AG10803 (cell line): ENCODE data around the gene SLX4IP.
A peak's percentile ranks its signal among the peaks of the same experiment; 100 is the strongest.

ENCODE experiments used
- DNase-seq: peaks from one replicate; pipeline ENCODE4 v3.0.0; 2010; ENCODE audit warnings: low read depth
- H3K4me3 ChIP-seq: 2 replicates; pipeline ENCODE4 v1.5.1; 2011; ENCODE audit warnings: mild to moderate bottlenecking, low read length, control low read depth
- TF ChIP-seq, protein P1 (sequence below): conservative IDR thresholded peaks from 2 replicates; pipeline ENCODE4 v1.5.1; 2011; ENCODE audit warnings: mild to moderate bottlenecking, low read length, control low read depth, inconsistent platforms

SLX4IP gene

DNA sequence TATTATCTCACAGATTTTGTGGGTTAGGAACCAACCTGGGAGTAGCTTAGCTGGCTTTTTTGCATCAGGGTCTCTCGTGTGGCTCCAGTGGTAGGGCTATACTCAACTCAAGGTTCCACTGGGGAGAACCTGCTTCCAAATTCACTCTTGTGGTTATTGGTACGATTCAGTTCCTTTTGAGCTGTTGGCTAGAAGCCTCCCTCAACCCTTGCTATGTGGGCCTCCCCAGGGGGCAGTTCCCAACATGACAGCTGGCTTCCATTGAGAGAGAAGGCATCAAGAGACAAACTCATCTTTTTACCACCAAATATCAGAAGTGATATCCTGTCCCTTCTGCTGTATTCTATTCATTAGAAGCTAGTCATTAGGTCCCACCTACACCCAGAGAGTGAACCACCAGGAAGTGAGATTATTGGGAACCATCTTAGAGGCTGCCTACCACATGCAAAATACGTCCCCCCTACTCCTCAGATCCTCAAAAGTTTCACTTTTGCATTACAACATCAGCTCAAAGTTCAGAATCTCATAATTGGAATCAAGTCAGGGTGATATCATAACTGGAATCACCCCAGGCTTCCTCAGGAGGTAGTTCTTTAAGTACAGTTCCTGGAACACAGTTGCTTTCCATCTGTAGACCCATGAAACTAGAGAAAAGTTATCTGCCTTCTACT lies 32.0 kb upstream of the SLX4IP start:
- DNase-seq = no peak
- no peak overlapping the region for H3K4me3 ChIP-seq
- TF ChIP-seq, protein P1, sequence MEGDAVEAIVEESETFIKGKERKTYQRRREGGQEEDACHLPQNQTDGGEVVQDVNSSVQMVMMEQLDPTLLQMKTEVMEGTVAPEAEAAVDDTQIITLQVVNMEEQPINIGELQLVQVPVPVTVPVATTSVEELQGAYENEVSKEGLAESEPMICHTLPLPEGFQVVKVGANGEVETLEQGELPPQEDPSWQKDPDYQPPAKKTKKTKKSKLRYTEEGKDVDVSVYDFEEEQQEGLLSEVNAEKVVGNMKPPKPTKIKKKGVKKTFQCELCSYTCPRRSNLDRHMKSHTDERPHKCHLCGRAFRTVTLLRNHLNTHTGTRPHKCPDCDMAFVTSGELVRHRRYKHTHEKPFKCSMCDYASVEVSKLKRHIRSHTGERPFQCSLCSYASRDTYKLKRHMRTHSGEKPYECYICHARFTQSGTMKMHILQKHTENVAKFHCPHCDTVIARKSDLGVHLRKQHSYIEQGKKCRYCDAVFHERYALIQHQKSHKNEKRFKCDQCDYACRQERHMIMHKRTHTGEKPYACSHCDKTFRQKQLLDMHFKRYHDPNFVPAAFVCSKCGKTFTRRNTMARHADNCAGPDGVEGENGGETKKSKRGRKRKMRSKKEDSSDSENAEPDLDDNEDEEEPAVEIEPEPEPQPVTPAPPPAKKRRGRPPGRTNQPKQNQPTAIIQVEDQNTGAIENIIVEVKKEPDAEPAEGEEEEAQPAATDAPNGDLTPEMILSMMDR = no peak

- TF ChIP-seq, protein P1 = no peak
- H3K4me3 ChIP-seq = no peak overlapping the region
- DNase-seq = no peak
These were observed 31.0 kb upstream of the SLX4IP start for GRCh38 chr20:10404023-10404628.

DNA sequence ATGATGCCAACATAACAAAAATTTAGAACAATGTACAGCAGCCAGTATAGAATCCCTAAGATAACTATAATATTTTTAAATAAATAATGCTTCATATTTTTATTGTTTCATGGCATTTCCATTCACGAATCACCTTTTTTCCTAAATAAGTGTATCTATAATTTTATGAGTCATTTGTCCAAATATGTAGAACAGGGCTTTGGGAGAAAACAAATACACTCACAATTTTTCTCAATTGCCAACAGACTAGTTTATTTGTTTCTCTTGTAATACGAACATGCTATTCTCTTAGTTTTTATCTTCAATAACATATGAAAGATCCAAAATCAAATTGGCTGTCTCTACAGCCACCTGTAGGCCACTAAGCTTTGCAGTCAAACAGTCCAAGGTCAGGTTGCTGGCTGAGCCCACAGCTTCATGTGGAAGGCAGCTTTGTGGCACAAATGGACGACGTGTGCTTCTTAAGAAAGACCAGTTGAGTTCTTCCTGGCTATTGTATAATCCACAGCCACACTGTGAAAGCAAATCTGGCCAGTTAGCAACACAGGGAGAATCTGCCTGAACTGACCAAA lies 30.1 kb upstream of the SLX4IP start:
- TF ChIP-seq, protein P1 = no peak
- no peak for DNase-seq
- H3K4me3 ChIP-seq = no peak overlapping the region

DNA sequence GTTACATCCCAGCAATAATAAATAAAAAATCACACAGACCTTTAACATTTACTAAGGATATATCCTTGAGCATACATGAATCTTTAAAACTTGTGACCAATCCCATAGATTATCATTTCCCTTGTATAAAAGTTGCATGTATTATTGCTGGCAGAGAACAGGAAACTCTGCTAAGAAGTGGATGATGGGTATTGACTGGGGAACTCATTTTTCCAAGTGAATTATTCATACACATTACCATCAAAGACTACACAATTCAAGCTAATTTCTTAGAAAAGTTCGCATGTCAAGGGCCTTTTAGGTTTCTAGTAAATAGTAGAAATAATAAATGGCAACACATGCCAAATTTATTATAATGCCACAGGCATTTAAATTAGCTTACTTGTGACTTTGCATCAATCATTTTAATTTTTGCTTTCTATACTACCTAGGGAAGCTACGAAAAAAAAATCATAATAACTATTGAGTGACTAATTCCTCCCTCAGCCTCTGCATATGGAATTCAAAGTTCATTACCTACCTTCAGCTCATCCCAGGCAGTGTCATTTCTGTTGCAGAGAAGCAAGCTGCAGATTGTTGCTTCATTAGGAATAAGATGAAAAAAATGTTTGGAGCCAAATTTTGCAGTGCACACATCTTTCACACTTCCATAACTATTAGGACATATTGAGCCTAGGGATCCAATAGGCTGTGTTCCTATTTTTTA lies 26.8 kb upstream of the SLX4IP start:
- no peak overlapping the region for H3K4me3 ChIP-seq
- TF ChIP-seq, protein P1 = no peak
- DNase-seq = no peak

DNA sequence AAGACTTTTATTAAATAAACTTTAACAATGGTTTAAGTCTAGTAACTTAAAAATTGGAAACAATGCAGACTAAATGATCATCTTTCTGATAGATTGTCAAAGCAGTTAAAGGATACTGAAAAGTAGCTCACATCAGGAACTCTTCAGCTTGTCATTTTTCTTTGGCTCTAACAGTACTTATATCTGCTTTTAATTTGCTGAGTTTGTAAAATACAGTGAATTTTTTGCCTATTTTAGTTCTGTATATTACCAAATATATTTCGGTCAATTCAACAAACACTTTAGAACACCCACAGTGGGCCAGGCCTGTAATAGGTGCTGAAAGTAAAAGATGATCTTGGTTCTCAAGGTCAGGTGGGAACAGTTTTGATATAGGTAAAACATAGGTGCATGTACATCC lies 23.4 kb upstream of the SLX4IP start:
- no peak for DNase-seq
- H3K4me3 ChIP-seq = no peak overlapping the region
- TF ChIP-seq, protein P1 = no peak

DNA sequence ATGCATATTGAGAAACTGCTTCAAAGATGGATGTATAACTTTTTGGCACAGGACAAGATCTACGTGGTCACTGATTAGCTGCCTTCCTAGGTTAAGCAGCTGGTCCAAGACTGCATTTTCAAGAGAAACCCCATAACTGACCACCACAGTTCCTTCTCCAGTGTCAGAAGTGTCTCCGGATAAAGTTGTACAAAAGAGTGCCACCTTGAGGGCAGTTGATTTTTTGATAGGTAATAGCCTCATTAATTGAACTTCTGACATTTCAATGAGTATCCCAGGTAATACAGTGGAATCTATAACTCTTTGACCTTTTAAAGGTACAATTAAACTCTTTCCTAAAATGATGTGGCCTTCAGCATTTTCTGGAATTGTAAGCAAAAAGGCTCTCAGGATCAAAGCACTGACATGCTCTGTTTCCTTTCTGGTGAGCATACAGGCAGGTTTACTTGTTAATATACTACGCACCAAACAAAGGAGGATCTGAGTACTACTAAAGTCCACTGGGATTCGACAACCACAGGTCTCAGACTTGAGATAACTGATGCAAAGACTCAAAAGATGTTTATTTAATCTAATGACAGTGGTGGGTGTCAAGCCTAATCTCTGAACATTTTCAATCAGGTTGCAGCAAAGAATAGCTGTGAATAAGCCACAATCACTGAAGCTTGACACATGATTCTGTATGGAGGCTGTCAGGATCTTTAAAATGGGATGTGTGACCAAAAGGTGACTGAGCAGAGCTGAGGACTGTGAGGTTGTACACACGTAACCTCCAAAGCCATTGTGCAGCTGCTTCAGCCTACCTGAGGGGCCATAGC lies 22.3 kb upstream of the SLX4IP start:
- no peak for DNase-seq
- TF ChIP-seq, protein P1 = peak; percentile 24; the same call in 1 of the 2 replicates
- H3K4me3 ChIP-seq = no peak overlapping the region
